BLaER1 treated with 17β-estradiol and CSF1 and Interleukin-3, amounts not matched to agents 10 nM and 100 nM (cell line): ENCODE measurements around the gene MEIOB.
"Not testable (repeated sequence)": the region's sequence is repeated elsewhere in the genome, so short reads cannot be mapped to it uniquely, and the experiment has no call there.

Source experiments
- H3K27ac ChIP-seq, 11 experiments: shearing (Covaris generic); formaldehyde crosslinking; 2 replicates each; pipeline ENCODE4 v1.8.1; 2022
- H3K27me3 ChIP-seq, 11 experiments: shearing (Covaris generic); formaldehyde crosslinking; 2 replicates each; pipeline ENCODE4 v1.8.1; 2022
- H3K36me3 ChIP-seq, 11 experiments: shearing (Covaris generic); formaldehyde crosslinking; 2 replicates each; pipeline ENCODE4 v1.8.1; 2022
- H3K4me1 ChIP-seq, 10 experiments: shearing (Covaris generic); formaldehyde crosslinking; 2 replicates each; pipeline ENCODE4 v1.8.1; 2022
- H3K4me2 ChIP-seq, 11 experiments: shearing (Covaris generic); formaldehyde crosslinking; 2 replicates each; pipeline ENCODE4 v1.8.1; 2022
- H3K4me3 ChIP-seq, 10 experiments: shearing (Covaris generic); formaldehyde crosslinking; 2 replicates each; pipeline ENCODE4 v1.8.1; 2022
- H3K9ac ChIP-seq, 11 experiments: shearing (Covaris generic); formaldehyde crosslinking; 2 replicates each; pipeline ENCODE4 v1.8.1; 2022
- H3K9me3 ChIP-seq, 11 experiments: shearing (Covaris generic); formaldehyde crosslinking; replicated peaks in 1 of 11; 2 replicates each; pipeline ENCODE4 v1.8.1; 2022
- H4K20me1 ChIP-seq, 11 experiments: shearing (Covaris generic); formaldehyde crosslinking; 2 replicates each; pipeline ENCODE4 v1.8.1; 2022
- Cebpa-rat ChIP-seq, 11 experiments: shearing (Covaris generic); IDR thresholded peaks; 2 replicates each; pipeline ENCODE4 v1.8.1; 2022

MEIOB gene, protein sequence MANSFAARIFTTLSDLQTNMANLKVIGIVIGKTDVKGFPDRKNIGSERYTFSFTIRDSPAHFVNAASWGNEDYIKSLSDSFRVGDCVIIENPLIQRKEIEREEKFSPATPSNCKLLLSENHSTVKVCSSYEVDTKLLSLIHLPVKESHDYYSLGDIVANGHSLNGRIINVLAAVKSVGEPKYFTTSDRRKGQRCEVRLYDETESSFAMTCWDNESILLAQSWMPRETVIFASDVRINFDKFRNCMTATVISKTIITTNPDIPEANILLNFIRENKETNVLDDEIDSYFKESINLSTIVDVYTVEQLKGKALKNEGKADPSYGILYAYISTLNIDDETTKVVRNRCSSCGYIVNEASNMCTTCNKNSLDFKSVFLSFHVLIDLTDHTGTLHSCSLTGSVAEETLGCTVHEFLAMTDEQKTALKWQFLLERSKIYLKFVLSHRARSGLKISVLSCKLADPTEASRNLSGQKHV

DNA sequence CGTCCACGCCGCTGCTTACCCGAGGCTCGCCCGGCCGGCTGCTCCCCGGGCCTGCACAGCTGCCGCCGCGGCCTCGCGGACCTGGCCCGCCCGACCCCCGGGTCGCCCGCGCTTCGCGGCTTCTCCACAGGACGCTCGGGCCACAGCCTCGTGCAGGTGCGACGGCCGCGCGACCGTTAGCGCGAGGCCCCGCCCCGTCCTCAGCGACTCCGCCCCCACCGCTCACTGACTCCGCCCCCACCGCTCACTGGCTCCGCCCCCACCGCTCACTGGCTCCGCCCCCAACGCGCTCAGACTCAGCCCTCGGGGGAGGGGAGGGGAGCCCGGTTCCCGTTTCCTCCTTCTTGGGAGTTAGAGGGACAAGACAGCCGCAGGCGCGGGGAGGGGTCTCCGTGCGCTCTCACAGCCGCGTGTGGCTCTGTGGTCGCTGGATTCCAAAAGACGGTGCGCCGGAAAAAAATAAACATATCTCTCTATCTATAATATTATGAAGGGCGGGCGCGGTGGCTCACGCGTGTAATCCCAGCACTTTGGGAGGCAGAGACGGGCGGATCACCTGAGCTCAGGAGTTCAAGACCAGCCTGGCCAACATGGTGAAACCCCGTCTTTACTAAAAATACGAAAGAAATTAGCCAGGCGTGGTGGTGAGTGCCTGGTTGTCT is at the start of gene MEIOB:
Gene MEIOB, minus strand, starts transcription at position 191 of the 662 bp plus-strand sequence. CDS start 3,989 bp downstream, outside the sequence.
- H3K9ac ChIP-seq = no peak within 1 kb of the TSS
- H3K4me2 ChIP-seq = no peak within 1 kb of the TSS
- no peak within 1 kb of the TSS for H3K27ac ChIP-seq

DNA sequence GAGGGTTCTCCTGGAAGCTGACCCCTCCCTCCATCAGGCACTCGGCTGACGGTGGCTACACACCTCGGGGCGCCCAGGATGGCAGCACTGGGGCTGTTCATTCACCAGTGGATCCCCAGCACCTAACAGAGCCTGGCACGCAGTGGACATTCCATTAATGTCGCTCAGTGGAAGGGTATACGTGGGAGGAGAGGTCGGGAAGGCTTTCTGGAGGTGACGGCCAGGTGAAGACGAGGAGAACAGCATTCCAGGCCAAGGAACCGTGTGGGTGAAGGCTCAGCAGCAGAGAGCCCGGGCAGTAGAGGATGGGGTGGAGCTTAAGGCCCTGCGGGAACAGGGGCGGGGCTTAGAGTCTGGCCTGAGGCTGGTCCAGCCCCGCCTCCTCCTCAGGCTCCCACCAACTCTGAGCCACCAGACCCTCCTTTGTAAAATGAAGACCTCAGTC is 48.8 kb upstream of the MEIOB start:
- Histone ChIP-seq H3K27me3 (peaks cover 89 to 98% (median 93%) of the 10 kb centered on the region in 11 experiments), H3K4me3 (no peak overlapping the region), H3K36me3 (no peaks in the 10 kb centered on the region), H3K9ac (no peak overlapping the region), H4K20me1 (peaks cover 0 to 48% (median 17%) of the 10 kb centered on the region in 11 experiments; a peak in 12 of 22 replicates), H3K4me2 (0 out of 22 replicates have a peak overlapping the region, but pooled peaks of 1 of the 11 experiments have one; percentile 3), H3K9me3 (0 out of 22 replicates have a peak, but pooled peaks cover 0 to 5% (median 0%) of the 10 kb centered on the region in 11 experiments), H3K27ac (no peak overlapping the region), H3K4me1 (peaks cover 0 to 13% (median 6%) of the 10 kb centered on the region in 10 experiments; a peak in 11 of 20 replicates)
- no peak for TF ChIP-seq Cebpa-rat (IDR thresholded peaks at IDR 0.05)

More for the DNA sequence above, at the start of gene MEIOB:
- TF ChIP-seq Cebpa-rat (IDR thresholded peaks at IDR 0.05) = no peak
- H3K4me1 ChIP-seq = peaks cover 0 to 9% (median 0%) of the 10 kb centered on the region in 10 experiments; a peak in 4 of 20 replicates
- H3K9me3 ChIP-seq = peaks cover 0 to 5% (median 0%) of the 10 kb centered on the region in 11 experiments; a peak in 3 of 22 replicates
- H4K20me1 ChIP-seq = no peaks in the 10 kb centered on the region
- no peaks in the 10 kb centered on the region for H3K36me3 ChIP-seq
- H3K4me3 ChIP-seq = no peak within 1 kb of the TSS
- H3K27me3 ChIP-seq = no peaks in the 10 kb centered on the region

DNA sequence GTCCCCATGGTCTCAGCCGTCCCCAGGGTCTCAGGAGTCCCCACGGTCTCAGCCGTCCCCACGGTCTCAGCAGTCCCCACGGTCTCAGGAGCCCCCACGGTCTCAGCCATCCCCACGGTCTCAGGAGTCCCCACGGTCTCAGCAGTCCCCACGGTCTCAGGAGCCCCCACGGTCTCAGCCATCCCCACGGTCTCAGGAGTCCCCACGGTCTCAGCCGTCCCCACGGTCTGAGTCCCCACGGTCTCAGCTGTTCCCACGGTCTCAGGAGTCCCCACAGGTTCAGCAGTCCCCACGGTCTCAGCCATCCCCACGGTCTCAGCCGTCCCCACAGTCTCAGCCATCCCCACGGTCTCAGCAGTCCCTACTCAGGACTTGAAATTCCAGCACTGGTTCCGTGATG is 48.2 kb upstream of the MEIOB start:
- not testable (repeated sequence) for H3K9me3 ChIP-seq, H3K4me3 ChIP-seq, H3K27ac ChIP-seq, H3K9ac ChIP-seq, H3K36me3 ChIP-seq, H3K4me2 ChIP-seq
- Histone ChIP-seq H3K4me1 (peaks cover 0 to 13% (median 6%) of the 10 kb centered on the region in 10 experiments; a peak in 11 of 20 replicates), H3K27me3 (peaks cover 93 to 100% (median 99%) of the 10 kb centered on the region in 11 experiments), H4K20me1 (peaks cover 0 to 48% (median 17%) of the 10 kb centered on the region in 11 experiments; a peak in 12 of 22 replicates)

DNA sequence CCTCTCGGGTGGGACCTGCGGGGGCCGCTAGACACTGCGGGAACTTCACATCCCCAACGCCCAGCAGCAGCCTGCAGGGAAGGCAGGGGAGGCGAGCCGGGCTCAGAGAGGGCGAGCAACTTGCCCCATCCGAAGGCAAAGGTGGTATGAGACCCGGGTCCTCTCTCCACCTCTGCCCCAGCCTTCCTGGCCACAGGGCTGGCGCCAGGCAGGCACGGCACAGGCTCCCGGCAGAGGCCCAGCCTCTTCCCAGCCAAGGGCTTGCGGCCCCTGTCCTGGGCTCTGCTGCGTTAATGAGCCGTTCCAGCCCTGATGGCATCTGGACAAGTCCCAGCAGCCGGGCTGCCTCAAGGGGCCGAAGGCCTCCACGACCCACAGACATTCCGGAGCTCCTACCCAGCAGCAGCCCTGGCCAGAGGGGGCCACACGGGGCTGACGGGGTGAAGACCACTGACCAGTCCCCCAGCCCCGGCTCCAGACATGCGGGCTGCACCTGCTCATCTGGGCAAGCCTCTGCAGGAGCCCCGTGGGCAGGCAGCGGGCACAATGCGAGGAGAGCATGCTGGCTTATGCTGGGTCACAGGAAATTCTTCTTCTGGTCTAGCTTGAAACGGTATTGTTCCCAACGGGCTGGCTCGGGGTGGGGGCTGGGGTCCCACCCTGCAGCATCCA is 47.5 kb upstream of the MEIOB start:
- H4K20me1 ChIP-seq = peaks cover 0 to 45% (median 17%) of the 10 kb centered on the region in 11 experiments; a peak in 12 of 22 replicates
- H3K4me3 ChIP-seq = no peak overlapping the region
- 0 out of 22 replicates have a peak, but pooled peaks cover 0 to 5% (median 0%) of the 10 kb centered on the region in 11 experiments for H3K9me3 ChIP-seq
- H3K36me3 ChIP-seq = no peaks in the 10 kb centered on the region
- H3K27ac ChIP-seq = no peak overlapping the region
- TF ChIP-seq Cebpa-rat (IDR thresholded peaks at IDR 0.05) = no peak
- H3K4me1 ChIP-seq = peaks cover 0 to 13% (median 6%) of the 10 kb centered on the region in 10 experiments; a peak in 11 of 20 replicates
- H3K27me3 ChIP-seq = peaks cover 96 to 100% (median 100%) of the 10 kb centered on the region in 11 experiments
- H3K4me2 ChIP-seq = no peak overlapping the region
- no peak overlapping the region for H3K9ac ChIP-seq

DNA sequence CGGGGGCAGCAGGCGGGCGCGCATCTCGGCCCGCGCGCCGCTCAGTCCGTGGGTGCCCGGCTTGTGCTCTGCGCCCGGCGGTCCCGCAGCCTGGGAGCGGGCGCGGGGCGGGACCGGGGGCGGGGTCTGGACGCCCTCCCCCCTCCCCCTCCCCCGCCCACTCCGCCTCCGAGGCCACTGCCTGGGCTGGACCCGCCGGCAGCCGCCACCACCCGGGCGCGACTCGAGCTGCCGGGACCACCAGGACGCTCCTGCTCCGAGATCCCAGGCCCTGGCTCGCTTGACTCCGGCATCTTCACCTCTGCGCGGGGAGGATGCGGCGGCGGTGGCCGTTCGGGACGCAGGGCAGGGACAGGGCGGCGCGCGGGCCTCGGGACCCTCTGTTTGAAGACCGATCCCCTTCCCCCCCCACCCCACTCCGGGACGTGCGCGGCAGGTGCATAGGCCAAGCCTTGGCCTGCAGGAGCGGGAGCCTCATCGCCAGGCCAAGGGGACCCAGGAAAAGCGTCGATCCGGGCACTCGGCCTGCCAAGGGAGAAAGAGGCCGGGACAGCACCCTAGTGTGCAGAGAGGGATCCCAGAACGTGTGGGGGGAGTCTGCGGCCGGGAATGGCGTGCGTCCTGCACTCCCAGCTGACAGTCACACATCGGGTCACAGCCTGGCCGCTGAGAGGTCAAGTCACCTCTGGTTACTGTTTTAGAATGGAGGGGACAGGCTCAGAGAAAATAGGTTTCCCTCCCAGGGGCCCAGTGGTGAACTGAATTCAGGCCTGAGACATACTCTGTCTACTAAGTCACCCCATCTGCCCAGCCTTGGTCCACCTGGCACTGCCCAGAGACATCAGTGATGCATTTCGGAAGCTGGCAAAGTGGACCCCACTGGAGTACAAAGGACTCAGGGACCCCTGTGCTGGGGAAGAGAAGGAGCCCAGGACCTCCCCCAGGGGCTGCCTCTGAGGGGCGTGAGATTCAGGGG is 46.7 kb upstream of the MEIOB start, which contains the start of gene HS3ST6:
Gene HS3ST6, minus strand, starts transcription at position 65 of the 976 bp plus-strand sequence. CDS start 92 bp downstream, outside the sequence.
- H3K4me2 ChIP-seq = no peak within 1 kb of the TSS
- peaks cover 0 to 10% (median 4%) of the 10 kb centered on the region in 10 experiments; a peak in 10 of 20 replicates for H3K4me1 ChIP-seq
- H3K9me3 ChIP-seq = 0 out of 22 replicates have a peak, but pooled peaks cover 0 to 5% (median 0%) of the 10 kb centered on the region in 11 experiments
- no peaks in the 10 kb centered on the region for H3K36me3 ChIP-seq
- no peak within 1 kb of the TSS for H3K27ac ChIP-seq
- H3K4me3 ChIP-seq = no peak within 1 kb of the TSS
- no peak within 1 kb of the TSS for H3K9ac ChIP-seq
- H4K20me1 ChIP-seq = peaks cover 0 to 46% (median 17%) of the 10 kb centered on the region in 11 experiments; a peak in 12 of 22 replicates
- peaks cover 96 to 100% (median 100%) of the 10 kb centered on the region in 11 experiments for H3K27me3 ChIP-seq
- TF ChIP-seq Cebpa-rat (IDR thresholded peaks at IDR 0.05) = no peak

DNA sequence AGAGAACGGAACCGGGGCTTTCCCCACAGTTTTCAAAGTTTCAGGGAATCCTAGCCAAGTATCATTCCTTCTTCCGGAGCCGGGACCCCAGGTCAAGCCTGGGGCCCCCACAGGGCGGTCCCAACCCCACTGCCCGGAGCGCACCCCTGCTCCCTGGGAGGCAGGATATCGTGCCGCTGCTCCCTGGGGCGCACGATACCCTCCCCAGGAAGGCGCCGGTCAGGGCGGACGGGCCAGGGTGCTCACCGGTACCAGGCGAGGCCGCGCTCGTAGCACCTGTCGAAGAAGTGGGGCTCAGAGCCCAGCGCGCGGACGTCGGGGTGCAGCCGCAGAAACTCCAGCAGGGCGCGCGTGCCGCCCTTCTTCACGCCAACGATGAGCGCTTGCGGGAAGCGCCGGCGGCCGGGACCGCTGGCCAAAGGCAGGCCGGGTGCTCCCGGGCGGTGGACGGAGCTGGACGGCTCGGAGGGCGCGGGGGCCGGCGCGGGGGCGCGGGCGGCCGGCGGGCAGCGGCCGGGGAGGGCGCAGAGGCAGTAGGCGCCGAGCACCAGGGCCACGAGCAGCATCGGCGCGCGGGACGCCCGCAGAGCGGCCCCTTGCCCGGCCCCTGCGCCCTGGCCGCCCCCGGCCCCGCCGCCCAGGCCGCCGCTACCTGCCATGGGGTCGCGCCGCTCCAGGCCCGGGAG is 45.8 kb upstream of the MEIOB start:
- Histone ChIP-seq H3K4me2 (no peak overlapping the region), H3K4me1 (peaks cover 0 to 4% (median 0%) of the 10 kb centered on the region in 10 experiments; a peak in 1 of 20 replicates), H3K36me3 (no peaks in the 10 kb centered on the region), H4K20me1 (peaks cover 0 to 51% (median 17%) of the 10 kb centered on the region in 11 experiments; a peak in 12 of 22 replicates), H3K27me3 (peaks cover 92 to 100% (median 98%) of the 10 kb centered on the region in 11 experiments), H3K4me3 (no peak overlapping the region), H3K9ac (no peak overlapping the region), H3K27ac (no peak overlapping the region), H3K9me3 (0 out of 22 replicates have a peak, but pooled peaks cover 0 to 5% (median 0%) of the 10 kb centered on the region in 11 experiments)
- no peak for TF ChIP-seq Cebpa-rat (IDR thresholded peaks at IDR 0.05)

DNA sequence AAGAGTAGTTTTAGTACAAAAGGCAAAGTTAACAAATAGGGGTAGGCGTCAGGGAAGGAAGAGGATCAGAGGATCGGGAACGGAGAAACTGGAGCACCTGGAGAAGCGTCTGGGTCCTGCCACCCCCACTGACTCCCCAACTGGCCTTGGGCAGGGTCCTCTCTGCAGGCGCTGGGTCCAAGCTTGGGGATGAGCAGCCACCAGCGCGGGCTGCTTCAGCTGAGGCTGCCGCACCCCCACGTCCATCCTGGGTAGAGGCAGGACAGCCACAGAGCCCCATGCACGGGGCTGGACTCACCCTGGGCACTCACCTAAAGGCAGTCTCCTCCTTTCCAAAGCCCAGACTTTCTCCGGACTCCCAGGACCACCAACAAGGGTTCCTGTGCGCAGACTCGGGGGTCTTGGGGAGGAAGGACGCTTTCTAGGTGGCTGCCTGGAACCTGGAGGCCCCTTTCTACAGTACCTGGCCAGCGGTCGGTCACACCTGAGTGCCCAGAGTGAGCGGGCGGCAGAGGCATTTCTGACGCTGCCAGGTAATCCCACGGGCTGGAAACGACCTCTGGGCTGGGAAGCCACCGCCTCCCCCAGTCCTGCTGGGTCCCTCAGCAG is 45.2 kb upstream of the MEIOB start:
- H4K20me1 ChIP-seq = peaks cover 0 to 53% (median 17%) of the 10 kb centered on the region in 11 experiments; a peak in 12 of 22 replicates
- no peak for TF ChIP-seq Cebpa-rat (IDR thresholded peaks at IDR 0.05)
- H3K27ac ChIP-seq = no peak overlapping the region
- H3K9ac ChIP-seq = no peak overlapping the region
- no peak overlapping the region for H3K4me3 ChIP-seq
- no peak overlapping the region for H3K4me2 ChIP-seq
- no peaks in the 10 kb centered on the region for H3K36me3 ChIP-seq
- H3K4me1 ChIP-seq = peaks cover 0 to 4% (median 0%) of the 10 kb centered on the region in 10 experiments; a peak in 1 of 20 replicates
- H3K27me3 ChIP-seq = peaks cover 85 to 94% (median 91%) of the 10 kb centered on the region in 11 experiments
- H3K9me3 ChIP-seq = 0 out of 22 replicates have a peak, but pooled peaks cover 0 to 1% (median 0%) of the 10 kb centered on the region in 11 experiments
